ENCODE results near the gene ALG14.
"Not testable (repeated sequence)": the region's sequence is repeated elsewhere in the genome, so short reads cannot be mapped to it uniquely, and the experiment has no call there.

Gene ALG14

GRCh38 chr1:95086949-95087533 is 14.3 kb upstream of the ALG14 start:
- ATAC-seq (no peak), DNase-seq (no peak)

GRCh38 chr1:95085376-95085775 is 12.6 kb upstream of the ALG14 start:
- no peak for ATAC-seq
- DNase-seq, result no peak

- DNase-seq (peak; percentile 8), ATAC-seq (peak; percentile 32)
These were observed 11.8 kb upstream of the ALG14 start for GRCh38 chr1:95084317-95085176.

GRCh38 chr1:95080879-95081278 is 8.1 kb upstream of the ALG14 start:
- DNase-seq (no peak), ATAC-seq (no peak)

GRCh38 chr1:95080446-95080845 is 7.7 kb upstream of the ALG14 start:
- DNase-seq (no peak), ATAC-seq (no peak)

GRCh38 chr1:95076034-95076433 is 3.3 kb upstream of the ALG14 start:
- no peak for DNase-seq

GRCh38 chr1:95073446-95073845 is 695 bp upstream of the ALG14 start:
- no peak for ATAC-seq
- no peak for DNase-seq

More at GRCh38 chr1:95076034-95076433, 3.3 kb upstream of the ALG14 start:
- no peak for ATAC-seq

- DNase-seq (no peak), ATAC-seq (no peak)
These were observed 634 bp downstream of the ALG14 start for GRCh38 chr1:95072117-95072516.

- ATAC-seq (no peak), DNase-seq (peak; percentile 9)
These were observed 1.2 kb downstream of the ALG14 start for GRCh38 chr1:95071539-95071938.

- DNase-seq, result no peak
- ATAC-seq, result no peak
These were observed 3.0 kb downstream of the ALG14 start for GRCh38 chr1:95069710-95070093.

- DNase-seq (no peak), ATAC-seq (no peak)
These were observed 3.6 kb downstream of the ALG14 start for GRCh38 chr1:95068956-95069709.

- ATAC-seq, result no peak
- no peak for DNase-seq
These were observed 5.2 kb downstream of the ALG14 start for GRCh38 chr1:95067568-95067967.

GRCh38 chr1:95067062-95067461 is 5.7 kb downstream of the ALG14 start:
- no peak for ATAC-seq
- no peak for DNase-seq

GRCh38 chr1:95061445-95062006 is 11.2 kb downstream of the ALG14 start:
- no peak for DNase-seq
- no peak for ATAC-seq

GRCh38 chr1:95058974-95059373 is 13.8 kb downstream of the ALG14 start:
- ATAC-seq, result no peak

GRCh38 chr1:95057351-95057750 is 15.4 kb downstream of the ALG14 start:
- DNase-seq (no peak), ATAC-seq (no peak)

More at GRCh38 chr1:95058974-95059373, 13.8 kb downstream of the ALG14 start:
- no peak for DNase-seq

GRCh38 chr1:95049935-95050334 is 22.8 kb downstream of the ALG14 start:
- DNase-seq, result no peak
- no peak for ATAC-seq

- ATAC-seq (no peak), DNase-seq (no peak)
These were observed 24.4 kb downstream of the ALG14 start for GRCh38 chr1:95048317-95048716.

- not testable (repeated sequence) for ATAC-seq, DNase-seq
These were observed 25.1 kb downstream of the ALG14 start for GRCh38 chr1:95047624-95048023.

GRCh38 chr1:95046359-95046758 is 26.4 kb downstream of the ALG14 start:
- ATAC-seq (no peak), DNase-seq (no peak)

GRCh38 chr1:95043141-95043980 is 29.4 kb downstream of the ALG14 start:
- DNase-seq (peak; percentile 73), ATAC-seq (peak; percentile 87)

GRCh38 chr1:95042286-95042685 is 30.5 kb downstream of the ALG14 start:
- no peak for DNase-seq
- no peak for ATAC-seq
